GM08714 (cell line): ENCODE data around the gene C9orf153.
"Not testable (repeated sequence)": the region's sequence is repeated elsewhere in the genome, so short reads cannot be mapped to it uniquely, and the experiment has no call there.

Experiments used
- H3K4me3 ChIP-seq: fragments of 200-500 bp; sonication (Bioruptor generic); 2 replicates; pipeline ENCODE4 v1.5.1; 2014; ENCODE audit warnings: mild to moderate bottlenecking, low read length, inconsistent platforms
- ZNF274 ChIP-seq: IDR thresholded peaks from 2 replicates; pipeline ENCODE4 v1.6.1; 2012; ENCODE audit warnings: mild to moderate bottlenecking, low read depth, low read length

Gene C9orf153

DNA sequence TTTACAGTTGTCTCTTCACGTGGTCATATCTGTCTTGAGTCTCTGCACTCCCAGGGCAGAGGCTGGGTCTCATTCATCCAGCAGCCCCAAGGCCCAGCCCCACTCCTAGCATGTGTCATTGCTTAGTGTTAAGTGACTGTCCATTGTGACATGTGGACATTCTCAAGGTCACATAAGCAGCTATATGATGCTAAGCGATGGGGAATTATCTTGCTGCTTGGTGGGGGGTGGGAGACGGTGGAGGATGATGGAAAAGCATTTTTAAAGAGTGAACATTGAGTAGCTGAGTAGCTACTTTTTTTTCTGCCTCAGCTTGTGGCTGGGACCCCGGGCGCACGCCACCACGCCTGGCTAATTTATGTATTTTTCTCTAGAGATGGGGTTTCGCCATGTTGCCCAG is at the start of gene C9orf153:
C9orf153 (minus strand) TSS at position 101 of the 400 bp plus-strand sequence. CDS start 30,054 bp downstream, outside the sequence.
- no peak for TF ChIP-seq ZNF274

DNA sequence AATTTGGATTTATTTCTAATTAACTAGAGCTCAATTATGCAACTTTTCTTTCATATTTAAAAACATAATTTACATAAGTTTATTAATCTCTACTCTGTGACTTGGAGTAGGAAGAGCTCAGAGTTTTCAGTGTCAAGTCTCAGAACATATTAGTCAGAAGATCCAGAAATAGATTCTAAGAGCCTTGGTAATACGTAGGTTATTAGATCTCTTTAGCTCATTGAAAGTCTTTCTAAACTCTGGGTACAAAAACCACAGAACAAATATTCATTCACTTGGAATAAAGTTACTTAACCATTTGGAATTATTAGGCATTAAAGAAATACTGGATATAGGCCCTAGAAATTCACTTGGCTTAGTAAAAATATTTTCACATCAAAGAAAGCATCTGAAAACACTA is 49.2 kb upstream of the C9orf153 start:
- TF ChIP-seq ZNF274 = no peak
- no peak overlapping the region for H3K4me3 ChIP-seq

More for the DNA sequence above, at the start of gene C9orf153:
- H3K4me3 ChIP-seq = no peak within 1 kb of the TSS

DNA sequence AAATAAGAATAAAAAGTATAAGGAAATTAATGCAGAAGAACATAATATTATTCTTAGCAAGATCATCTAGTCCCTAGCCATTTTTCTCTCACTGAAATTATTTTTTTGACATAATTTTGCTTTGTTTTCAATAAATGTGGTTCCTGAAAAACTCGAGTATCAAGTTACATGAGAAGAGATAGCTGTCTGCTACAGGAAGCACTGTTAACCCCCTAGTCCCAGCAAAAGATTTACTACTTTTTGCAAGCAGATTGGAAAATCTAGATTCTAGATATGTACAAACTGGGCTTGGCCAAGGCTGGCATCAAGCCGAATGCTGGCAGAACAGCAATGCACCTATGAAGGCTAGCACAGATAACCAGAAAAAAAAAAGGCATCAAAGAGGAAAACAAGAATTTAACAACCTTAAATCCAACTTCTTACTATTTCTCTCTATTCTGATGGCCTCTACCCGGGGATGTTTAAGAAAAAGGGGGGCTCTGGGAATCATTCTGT is 44.8 kb upstream of the C9orf153 start:
- TF ChIP-seq ZNF274 = no peak
- no peak overlapping the region for H3K4me3 ChIP-seq

DNA sequence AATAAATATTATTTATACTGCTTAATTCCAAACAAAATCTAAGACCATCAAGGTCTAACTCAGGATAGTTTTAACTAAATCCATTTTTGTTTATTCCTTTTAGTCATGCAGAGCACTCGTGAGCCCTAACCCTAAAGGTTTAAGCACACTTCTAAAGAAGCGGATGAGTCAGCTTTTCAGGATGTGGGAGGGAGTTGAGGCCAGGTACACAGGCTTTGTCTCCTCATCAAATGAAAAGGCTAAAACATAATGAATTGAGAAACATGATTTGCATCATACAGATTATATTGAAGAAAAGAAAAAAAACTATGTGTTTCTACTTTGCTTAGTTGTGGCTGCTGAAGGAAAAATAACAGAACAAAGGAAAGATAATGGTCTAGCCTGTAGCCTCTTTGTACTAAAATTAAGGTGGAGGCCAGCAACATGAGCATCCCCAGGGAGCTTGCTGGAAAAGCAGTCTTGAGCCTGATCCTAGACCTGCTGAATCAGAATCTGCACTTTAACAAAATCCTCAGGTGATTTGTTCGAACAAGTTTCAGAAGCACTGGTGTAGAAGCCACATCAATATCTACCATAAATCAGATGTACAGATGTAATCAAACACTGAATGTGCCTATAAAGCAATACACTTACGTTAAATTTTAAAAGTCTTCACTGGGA is 44.0 kb upstream of the C9orf153 start:
- no peak for TF ChIP-seq ZNF274
- H3K4me3 ChIP-seq = no peak overlapping the region

DNA sequence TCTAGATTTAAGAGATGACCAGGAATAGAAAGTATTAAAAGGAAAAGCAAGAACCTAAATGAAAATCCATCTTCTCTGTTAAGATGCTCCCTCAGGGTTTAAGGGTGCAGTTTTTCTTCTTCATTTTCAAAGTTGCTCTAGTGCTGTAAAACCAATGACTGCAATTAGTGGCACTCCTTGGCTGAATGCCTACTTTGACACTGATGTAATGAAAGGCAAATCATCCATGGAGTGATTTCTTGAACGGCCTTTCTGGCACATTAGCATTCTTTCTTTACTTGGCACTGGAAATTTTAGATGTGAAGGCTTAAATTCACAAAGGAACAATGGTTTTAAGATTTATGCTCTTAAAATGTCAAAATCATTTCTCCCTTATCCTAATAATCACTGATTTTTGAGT is 42.2 kb upstream of the C9orf153 start:
- no peak overlapping the region for H3K4me3 ChIP-seq
- no peak for TF ChIP-seq ZNF274

DNA sequence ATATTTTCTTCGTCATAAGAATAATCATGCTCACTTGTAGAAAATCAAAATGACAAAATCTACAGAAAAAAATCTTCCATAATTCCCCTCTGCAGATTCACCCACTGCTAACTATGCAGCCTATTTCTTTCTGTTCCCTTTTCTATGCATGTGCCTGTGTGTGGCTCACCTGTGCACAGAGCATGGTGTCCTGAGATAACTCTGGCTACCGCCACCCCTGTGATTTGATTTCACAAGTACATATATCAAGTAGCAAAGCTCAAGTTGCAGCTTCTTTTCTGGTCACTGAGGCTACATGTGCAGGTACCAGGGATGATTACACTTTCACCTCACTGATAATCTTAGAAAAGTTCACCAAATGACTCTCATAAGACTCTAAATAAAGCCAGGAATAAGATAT is 41.2 kb upstream of the C9orf153 start:
- TF ChIP-seq ZNF274 = no peak
- no peak overlapping the region for H3K4me3 ChIP-seq

DNA sequence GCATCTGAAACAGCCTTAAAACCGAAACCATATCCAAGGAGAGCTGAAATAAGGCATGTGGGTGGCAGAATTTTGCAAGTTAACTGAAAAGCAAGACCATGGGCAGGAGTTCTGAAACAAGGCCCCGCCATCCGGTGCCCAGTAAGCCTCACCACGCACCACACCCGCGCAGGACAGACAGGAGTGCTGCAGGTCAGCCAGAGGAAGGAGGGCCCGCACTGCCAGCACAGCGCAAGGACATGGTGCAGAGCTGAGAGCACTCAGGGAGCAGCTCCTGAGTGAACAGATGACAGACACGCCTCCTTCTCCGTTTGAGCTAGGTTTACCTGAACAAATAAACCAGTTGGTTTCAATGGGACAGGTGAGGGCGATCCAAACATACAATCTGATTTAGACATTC is 39.4 kb upstream of the C9orf153 start:
- H3K4me3 ChIP-seq = no peak overlapping the region
- no peak for TF ChIP-seq ZNF274

DNA sequence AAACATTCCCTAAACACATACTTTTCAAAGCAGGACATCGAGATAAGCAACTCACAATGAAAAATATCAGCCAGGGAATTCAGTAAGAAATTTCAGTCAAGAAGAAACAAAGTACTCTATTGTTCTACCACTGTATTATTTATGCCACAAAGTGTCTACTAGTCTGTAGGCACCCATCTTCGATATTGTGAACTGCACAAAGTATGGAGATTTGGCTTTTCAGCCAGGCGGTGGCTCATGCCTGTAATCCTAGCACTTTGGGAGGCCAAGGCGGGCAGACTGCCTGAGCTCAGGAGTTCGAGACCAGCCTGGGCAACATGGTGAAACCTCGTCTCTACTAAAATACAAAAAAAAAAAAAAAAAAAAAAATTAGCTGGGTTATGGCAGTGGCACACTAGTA is 30.9 kb upstream of the C9orf153 start:
- not testable (repeated sequence) for H3K4me3 ChIP-seq

DNA sequence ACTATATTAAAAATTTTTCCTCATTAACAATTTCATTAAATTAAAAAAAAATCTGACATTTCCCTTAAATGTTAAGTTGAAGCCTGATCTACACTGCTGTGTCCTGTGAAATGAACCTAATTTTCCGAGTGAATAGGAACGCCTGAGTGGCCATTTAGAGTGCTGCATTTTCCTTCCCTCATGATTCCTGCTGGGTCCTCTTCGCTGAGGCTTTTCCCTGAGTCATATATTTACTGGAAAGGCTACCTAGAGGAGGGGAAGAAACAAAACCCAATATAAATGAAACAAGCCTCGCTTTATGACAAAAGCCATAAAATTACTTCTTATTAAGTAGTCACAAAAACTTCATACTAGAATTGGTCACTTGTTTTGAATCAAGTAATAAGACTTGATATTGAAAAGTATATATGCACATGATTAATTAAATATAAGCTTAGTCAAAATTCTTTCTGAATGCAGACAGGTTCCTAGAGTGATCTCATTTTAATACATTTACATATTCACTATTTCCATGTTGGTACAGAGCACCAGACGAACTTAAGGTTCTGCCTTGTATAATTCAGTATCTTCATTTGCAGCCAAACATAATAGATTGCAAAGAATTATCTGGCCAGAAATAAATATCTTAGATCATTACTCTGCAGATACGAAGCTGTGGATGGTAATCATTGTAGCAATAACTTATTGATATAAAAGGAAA is 29.2 kb upstream of the C9orf153 start:
- no peak overlapping the region for H3K4me3 ChIP-seq
- no peak for TF ChIP-seq ZNF274

DNA sequence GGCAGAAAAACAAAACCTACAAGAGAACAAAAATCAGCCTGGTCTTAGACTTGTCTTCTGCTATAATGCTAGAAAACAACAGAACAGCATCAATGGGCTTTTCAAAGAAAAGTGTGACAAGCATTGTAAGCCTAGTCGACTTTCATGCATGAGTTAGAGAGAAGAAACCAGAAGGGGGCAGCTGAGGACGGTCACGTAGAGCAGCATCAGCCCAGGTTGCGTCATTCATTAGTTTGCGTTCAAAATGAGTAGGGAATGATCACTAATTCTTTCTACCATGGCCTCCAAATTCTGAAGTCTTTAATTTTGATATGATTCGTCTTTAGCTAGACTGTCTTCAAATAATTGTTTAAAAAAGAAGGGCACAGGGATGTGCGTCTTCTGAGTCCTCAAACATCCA is 27.6 kb upstream of the C9orf153 start:
- H3K4me3 ChIP-seq = no peak overlapping the region
- TF ChIP-seq ZNF274 = no peak

DNA sequence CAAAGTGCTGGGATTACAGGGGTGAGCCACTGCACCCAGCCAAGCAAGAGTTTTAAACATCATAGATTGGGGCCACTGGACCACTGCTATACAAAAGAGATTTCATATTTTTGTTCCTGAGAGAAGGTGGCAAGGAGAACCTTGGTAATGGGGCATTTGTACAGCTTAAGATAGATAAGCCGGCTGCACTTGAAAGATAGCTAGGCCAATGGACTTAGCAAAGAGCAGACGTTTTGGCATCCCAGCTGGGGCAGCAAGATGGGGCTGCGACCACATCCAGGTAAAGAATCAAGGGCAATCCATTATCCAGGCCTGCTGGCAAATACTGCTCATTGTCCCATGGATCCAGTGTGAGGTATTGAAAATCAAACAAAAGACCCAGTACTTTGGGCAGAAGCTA is 26.8 kb upstream of the C9orf153 start:
- no peak overlapping the region for H3K4me3 ChIP-seq
- TF ChIP-seq ZNF274 = no peak

DNA sequence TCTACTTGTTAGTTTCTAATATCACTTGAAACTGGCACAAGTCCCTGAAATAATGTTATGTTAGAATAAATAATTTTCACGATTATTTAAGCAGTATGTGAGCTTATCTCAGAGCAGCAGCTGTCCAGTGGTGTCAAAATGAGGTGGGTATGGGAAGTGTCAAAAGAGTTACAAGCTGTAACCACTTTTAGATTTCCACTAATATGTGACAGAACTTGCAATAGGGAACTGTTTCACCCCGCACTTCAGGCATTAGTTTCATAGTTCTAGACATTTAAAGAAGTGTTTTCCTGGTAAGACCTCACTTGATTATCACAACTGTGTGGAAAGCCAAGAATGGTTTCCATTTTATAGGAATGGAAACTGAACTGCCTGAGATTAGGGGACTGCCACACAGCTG is 25.8 kb upstream of the C9orf153 start:
- TF ChIP-seq ZNF274 = no peak

DNA sequence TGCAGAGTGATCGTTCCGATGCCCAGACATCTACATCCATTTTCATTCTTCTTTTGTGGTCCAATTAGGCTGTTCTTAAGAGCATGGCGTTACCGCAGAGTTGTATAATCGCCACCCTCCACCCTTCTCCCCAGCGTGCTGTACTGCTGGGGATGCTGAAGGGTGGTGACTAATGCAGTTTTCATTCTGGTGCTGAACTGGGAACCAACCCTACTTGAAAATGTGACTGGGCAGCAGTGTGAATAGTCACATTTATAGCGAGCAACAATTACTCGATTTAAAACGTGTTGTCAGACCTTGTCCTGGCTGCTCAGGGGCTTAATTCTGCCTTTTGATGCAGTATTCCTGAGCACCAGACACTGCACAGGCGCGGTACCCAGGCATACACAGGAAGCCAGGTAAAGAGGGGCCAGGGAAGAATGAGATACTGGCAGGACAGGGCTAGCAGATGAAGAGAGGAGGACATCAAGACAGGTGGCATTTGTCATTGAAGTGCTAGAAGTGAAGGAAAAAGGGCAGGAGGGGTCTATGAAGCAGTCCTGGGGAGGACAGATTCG is 23.6 kb upstream of the C9orf153 start:
- H3K4me3 ChIP-seq = peak overlapping the region; percentile 99
- no peak for TF ChIP-seq ZNF274

More for the DNA sequence above, 25.8 kb upstream of the C9orf153 start:
- H3K4me3 ChIP-seq = no peak overlapping the region

DNA sequence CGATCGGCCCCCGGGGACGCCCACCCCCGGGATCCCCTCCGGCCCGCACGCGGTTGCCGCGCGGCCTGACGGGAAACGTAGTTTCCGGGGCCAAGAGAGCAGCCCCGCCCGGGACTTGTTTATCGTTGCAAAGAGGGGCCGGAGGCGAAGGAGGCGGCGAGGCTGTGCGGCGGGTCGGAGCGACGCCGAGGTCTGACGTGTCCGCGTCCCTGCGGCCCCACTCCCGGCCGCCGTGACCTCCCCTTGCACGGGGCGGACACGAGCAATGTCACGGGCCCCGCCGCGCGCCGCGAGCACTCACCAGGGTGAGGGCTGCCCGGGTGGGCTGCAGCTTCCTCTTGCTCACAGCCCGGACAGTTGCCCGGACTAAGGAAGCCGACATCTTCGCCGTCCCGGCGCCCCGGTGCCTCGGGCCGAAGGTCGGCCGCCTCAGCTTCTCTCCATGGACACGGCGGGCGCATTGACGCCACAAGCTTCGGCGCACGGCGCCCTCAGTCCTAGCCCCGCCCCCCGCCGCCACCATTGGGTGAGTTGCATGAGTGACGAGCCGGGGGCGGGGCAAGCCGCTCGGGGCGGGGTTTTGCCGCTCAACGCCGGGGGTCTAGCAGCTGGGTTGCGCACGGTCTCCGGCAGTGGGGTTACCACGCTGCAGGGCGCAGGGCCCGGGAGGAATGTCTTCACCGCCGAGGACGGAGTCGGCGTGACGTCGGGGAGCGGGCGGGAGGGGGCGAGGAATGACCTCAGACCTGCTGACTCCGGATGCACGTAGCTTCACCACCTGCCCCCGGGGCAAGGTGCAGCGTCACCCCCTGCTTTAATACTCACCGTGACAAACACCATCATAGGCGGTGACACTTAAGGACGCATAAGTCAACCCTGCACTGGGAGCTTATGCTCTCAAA is 22.9 kb upstream of the C9orf153 start, which contains the start of gene ISCA1:
ISCA1 (minus strand) TSS at position 462 of the 902 bp plus-strand sequence; CDS start at position 382, 80 bp downstream.
- H3K4me3 ChIP-seq = peak within 1 kb of the TSS; percentile 99
- TF ChIP-seq ZNF274 = no peak
